GM23248 (cell line): ENCODE measurements around the gene ZCCHC24.

ENCODE experiments used
- EZH2 ChIP-seq: fragments of 200-600 bp; sonication (generic); IDR thresholded peaks from 2 replicates; pipeline ENCODE4 v1.6.1; 2018; ENCODE audit warnings: antibody characterized with exemption, mild to moderate bottlenecking; ENCODE audit not compliant: insufficient read depth, poor library complexity, severe bottlenecking
- EZH2phosphoT487 ChIP-seq: fragments of 200-600 bp; sonication (generic); IDR thresholded peaks from 2 replicates; pipeline ENCODE4 v1.6.1; 2018; ENCODE audit warnings: antibody characterized with exemption, moderate library complexity, mild to moderate bottlenecking, low read depth; ENCODE audit not compliant: insufficient read depth

GRCh38 chr10:79374312-79375191, 70.9 kb downstream of the ZCCHC24 start:
- TF ChIP-seq EZH2 (no peak), EZH2phosphoT487 (no peak)
